Ovary (tissue), 9 donors: Measurements from ENCODE around the gene KRTAP10-5. TPM values are rescaled to one million over a fixed set of nuclear protein-coding genes. Genes with fewer than 3 reads are reported as not detected.
"Not testable (repeated sequence)": the region's sequence is repeated elsewhere in the genome, so short reads cannot be mapped to it uniquely, and the experiment has no call there.

Source experiments
- DNase-seq, 5 donors: peaks; one replicate each; pipeline ENCODE4 v3.0.0-alpha.2; 2019 to 2020
- H3K27ac ChIP-seq, 2 donors: fragments of 200-600 bp; one replicate each; pipeline versions ENCODE4 v1.5.1 to v1.8.0; 2019 to 2022
- H3K27me3 ChIP-seq: fragments of 200-600 bp; one replicate; pipeline ENCODE4 v1.8.0; 2022
- H3K36me3 ChIP-seq: fragments of 200-600 bp; sonication (generic); one replicate; pipeline ENCODE4 v1.5.1; 2019
- H3K4me1 ChIP-seq: one replicate; pipeline ENCODE4 v1.8.1; 2013; ENCODE audit warnings: mild to moderate bottlenecking, moderate library complexity; ENCODE audit not compliant: insufficient read depth
- H3K4me3 ChIP-seq: fragments of 200-600 bp; sonication (generic); one replicate; pipeline ENCODE4 v1.5.1; 2017
- H3K9me3 ChIP-seq, 2 donors: fragments of 200-600 bp in 1 of 2; sonication (generic) in 1 of 2; one replicate each; pipeline versions ENCODE4 v1.5.1 to v1.8.1; 2013 to 2019; ENCODE audit warnings: mild to moderate bottlenecking in 1 of 2, moderate library complexity in 1 of 2
- EP300 ChIP-seq: sonication (generic); formaldehyde crosslinking; IDR thresholded peaks from one replicate; pipeline ENCODE4 v1.6.1; 2017; ENCODE audit warnings: antibody characterized with exemption
- POLR2A ChIP-seq: fragments of 450-650 bp; IDR thresholded peaks from one replicate; pipeline ENCODE4 v1.6.1; 2017; ENCODE audit warnings: antibody characterized with exemption, mild to moderate bottlenecking, moderate library complexity
- WGBS, 3 donors: extraction: QIAGEN DNeasy Blood & Tissue Kit in 1 of 3; methylation state at CpG; one replicate each; pipeline versions ENCODE4 v1.1.5 to v1.1.7; 2013 to 2017; 5-methylcytosine and 5-hydroxymethylcytosine counted together
- intact Hi-C, 4 donors: fragments of 100-400 bp; cut with DNase I; formaldehyde crosslinking; loops; one replicate each; pipeline versions ENCODE4 v1.11.0 to v1.15.1; 2022 to 2023
- polyA plus RNA-seq, 2 donors: library from polyadenylated mRNA; stranded (reverse); fragments of 200-250 nt in 1 of 2; fragments of 350-450 nt in 1 of 2; fragmentation: Illumina TruSeq in 1 of 2; extraction: RNeasy Lipid Tissue Mini Kit (QIAGEN cat#74804) in 1 of 2; gene quantifications; one replicate each; pipeline ENCODE4 v1.2.3, GENCODE V29; 2013 to 2014
- total RNA-seq, 7 donors: library from RNA; depleted of rRNA in 2 of 7; stranded (reverse); fragments of >200 nt in 2 of 7; fragmentation: NEBNext Ultra II Directional in 3 of 7; extraction: Animal tissue kit (Norgen Biotek cat#: 25700) in 3 of 7; gene quantifications; one replicate each; pipeline versions ENCODE4 v1.1.0 to v1.2.4, GENCODE V29; 2016 to 2023
- TF ChIP-seq, protein P1 (sequence below), 3 donors: fragments of 450-650 bp in 2 of 3; fragments of 200-600 bp in 1 of 3; IDR thresholded peaks; one replicate each; pipeline versions ENCODE4 v1.5.1 to v1.8.0; 2016 to 2022; ENCODE audit warnings: antibody characterized with exemption in 3 of 3, mild to moderate bottlenecking in 1 of 3
- donor health status: DM: no; HTN: no; CAD: no; lungs with moderate emphysema.
- donor health status: DM: no; HTN: no; CAD: no.
- donor health status: Bipolar disorder and iron deficiency.
- donor health status: DM: yes; HTN: yes; CAD: no.
- donor health status: DM: no; HTN: no; CAD: no.
- donor health status: DM: yes; HTN: yes; CAD: no.

Gene KRTAP10-5
- total and polyA plus RNA-seq, 9 donors, result not detected

DNA sequence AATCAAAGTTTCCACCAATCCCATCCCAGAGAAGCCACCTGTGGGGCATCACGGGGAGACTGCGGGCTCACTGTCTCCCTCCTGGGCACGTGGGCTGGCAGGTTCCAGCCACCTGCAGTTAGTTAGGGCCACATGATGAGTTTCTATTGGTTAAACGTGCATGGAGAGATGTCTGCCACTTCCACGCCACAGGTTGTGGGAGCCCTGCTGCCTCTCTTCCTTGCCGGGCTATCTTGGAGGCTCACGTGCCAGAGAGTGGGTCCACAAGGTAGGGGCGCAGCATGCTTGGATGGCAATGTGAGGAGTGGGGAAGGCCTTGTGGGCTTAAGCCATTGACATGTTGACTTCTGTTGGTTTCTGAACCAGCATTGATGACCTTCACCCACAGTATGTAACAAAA, 23.5 kb upstream of the KRTAP10-5 start:
- 84 to 86% (median 85%) methylated on average over 8 of the region's 8 CpGs for WGBS, 3 donors
- H3K4me3 ChIP-seq, result no peak overlapping the region
- H3K36me3 ChIP-seq, result no peaks in the 10 kb centered on the region
- TF ChIP-seq POLR2A (no peak), EP300 (no peak)
- TF ChIP-seq, protein P1, sequence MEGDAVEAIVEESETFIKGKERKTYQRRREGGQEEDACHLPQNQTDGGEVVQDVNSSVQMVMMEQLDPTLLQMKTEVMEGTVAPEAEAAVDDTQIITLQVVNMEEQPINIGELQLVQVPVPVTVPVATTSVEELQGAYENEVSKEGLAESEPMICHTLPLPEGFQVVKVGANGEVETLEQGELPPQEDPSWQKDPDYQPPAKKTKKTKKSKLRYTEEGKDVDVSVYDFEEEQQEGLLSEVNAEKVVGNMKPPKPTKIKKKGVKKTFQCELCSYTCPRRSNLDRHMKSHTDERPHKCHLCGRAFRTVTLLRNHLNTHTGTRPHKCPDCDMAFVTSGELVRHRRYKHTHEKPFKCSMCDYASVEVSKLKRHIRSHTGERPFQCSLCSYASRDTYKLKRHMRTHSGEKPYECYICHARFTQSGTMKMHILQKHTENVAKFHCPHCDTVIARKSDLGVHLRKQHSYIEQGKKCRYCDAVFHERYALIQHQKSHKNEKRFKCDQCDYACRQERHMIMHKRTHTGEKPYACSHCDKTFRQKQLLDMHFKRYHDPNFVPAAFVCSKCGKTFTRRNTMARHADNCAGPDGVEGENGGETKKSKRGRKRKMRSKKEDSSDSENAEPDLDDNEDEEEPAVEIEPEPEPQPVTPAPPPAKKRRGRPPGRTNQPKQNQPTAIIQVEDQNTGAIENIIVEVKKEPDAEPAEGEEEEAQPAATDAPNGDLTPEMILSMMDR (IDR thresholded peaks at IDR 0.05), result no peak
- no peak overlapping the region for H3K27ac ChIP-seq
- intact Hi-C loops, result no loop called here
- no peaks in the 10 kb centered on the region for H3K27me3 ChIP-seq
- DNase-seq, result no peak
- H3K4me1 ChIP-seq, result no peaks in the 10 kb centered on the region
- no peaks in the 10 kb centered on the region for H3K9me3 ChIP-seq

DNA sequence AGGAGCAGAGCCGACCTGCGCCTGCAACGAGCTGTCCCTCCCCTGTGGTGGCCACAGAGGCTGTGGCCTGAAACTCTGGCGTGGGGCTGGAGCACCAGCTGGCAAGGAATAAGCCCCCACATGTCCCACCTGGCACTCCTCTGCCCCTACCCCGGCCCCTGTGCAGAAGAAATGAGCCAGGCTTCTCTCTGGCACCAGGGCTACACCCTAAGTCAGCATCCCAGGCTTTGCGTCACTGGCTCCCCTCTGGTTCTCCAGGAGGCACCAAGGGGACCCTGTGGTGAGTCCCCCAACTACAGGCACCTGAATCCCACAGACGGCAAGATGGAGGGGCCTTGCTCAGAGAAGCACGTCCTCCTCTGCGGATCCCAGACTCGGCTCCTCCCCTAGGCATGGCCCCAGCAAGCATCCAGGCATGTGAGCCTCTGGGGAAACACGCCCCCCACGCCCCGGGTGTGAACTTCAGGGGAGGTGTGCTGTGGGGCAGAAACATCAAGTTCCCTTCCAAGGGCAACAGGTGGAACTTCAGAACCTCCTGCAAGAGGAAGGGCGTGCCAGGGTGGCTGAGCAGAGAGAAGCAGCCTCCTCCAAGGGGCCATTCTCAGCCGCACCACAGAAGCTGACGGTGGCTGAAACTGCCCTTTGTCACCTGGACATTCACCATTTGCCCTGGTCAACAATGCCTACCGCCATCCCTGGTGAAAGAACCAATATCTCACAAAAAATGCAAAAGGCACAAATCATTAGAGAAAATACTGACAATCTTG, 22.9 kb upstream of the KRTAP10-5 start:
- WGBS, 3 donors, result 51 to 57% (median 53%) methylated on average over 17 of the region's 17 CpGs
- Histone ChIP-seq H3K27me3 (no peaks in the 10 kb centered on the region), H3K9me3 (no peaks in the 10 kb centered on the region), H3K4me1 (no peaks in the 10 kb centered on the region), H3K4me3 (no peak overlapping the region), H3K36me3 (no peaks in the 10 kb centered on the region), H3K27ac (no peak overlapping the region)
- TF ChIP-seq POLR2A (no peak), EP300 (no peak)
- TF ChIP-seq, protein P1 (IDR thresholded peaks at IDR 0.05), result no peak
- DNase-seq, result no peak
- intact Hi-C loops, result no loop called here

DNA sequence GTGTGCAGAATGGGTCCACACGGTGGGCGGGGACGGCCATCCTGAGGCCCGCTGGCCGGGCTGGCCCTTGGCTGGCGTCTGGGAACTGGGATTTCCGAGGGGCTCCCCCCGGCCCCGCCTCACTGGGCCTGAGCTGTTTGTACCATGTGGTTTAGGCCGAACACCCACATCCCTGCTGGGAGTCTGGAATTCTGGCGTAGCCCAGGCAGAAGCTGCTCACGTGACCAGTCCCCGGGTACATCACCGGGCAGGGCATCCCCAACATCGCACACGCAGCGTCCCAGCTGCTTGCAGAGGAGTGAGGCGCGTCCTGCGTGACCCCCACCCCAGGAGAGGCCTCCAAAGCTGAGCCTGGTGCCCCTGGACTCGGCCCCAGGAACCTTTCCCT, 22.1 kb upstream of the KRTAP10-5 start:
- Histone ChIP-seq H3K36me3 (no peaks in the 10 kb centered on the region), H3K4me3 (no peak overlapping the region), H3K9me3 (no peaks in the 10 kb centered on the region), H3K4me1 (no peaks in the 10 kb centered on the region), H3K27ac (no peak overlapping the region), H3K27me3 (no peaks in the 10 kb centered on the region)
- TF ChIP-seq POLR2A (no peak), EP300 (no peak)
- intact Hi-C loops, result no loop called here
- 66 to 75% (median 67%) methylated on average over 9 to 20 of the region's 21 CpGs for WGBS, 3 donors
- no peak for DNase-seq

DNA sequence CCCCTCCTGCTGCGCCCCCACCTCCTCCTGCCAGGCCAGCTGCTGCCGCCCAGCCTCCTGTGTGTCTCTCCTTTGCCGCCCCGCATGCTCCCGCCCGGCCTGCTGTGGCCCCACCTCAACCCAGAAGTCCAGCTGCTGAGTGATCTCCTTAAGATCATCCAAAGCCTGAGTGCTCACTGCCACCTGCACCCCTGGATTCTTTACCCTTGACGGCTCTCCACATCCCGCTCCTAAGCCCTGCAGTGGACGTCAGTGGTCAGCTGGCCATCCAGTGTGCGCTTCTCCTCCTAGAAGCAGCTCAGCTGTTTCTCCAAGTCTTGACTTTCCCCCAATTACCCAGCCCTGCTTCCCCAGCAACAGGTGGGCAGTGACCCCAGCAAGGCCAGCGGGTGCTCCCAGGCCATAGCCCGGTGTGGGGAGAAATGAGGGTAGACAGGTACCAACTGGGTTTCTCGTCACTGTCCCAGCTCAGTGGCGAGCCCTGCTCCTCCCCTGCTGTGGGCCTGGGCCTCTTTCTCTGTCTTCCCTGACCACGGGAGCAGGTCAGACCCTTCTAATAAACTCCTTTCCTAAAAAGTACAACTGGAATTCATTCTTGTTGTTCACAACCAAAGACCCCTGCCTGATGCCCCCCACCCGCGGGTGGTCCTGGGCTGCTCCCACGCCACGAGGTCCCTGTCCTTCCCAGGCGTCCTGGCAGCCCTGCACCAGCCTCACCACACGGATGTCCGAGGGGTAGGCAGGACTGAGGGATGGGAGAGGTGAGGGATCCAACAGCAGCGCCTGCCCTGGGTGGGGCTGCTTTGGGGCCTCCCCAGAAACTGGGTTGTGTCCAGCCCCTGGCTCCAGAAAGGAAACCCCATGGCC, 21.4 kb upstream of the KRTAP10-5 start:
- intact Hi-C loops, result no loop called here
- TF ChIP-seq, protein P1 (IDR thresholded peaks at IDR 0.05), result no peak
- TF ChIP-seq EP300 (no peak), POLR2A (no peak)
- no peaks in the 10 kb centered on the region for H3K4me1 ChIP-seq
- no peaks in the 10 kb centered on the region for H3K27me3 ChIP-seq
- H3K36me3 ChIP-seq, result no peaks in the 10 kb centered on the region
- H3K9me3 ChIP-seq, result no peaks in the 10 kb centered on the region
- WGBS, 3 donors, result 60 to 71% (median 60%) methylated on average over 23 of the region's 23 CpGs
- no peak overlapping the region for H3K4me3 ChIP-seq
- DNase-seq, result no peak
- no peak overlapping the region for H3K27ac ChIP-seq

DNA sequence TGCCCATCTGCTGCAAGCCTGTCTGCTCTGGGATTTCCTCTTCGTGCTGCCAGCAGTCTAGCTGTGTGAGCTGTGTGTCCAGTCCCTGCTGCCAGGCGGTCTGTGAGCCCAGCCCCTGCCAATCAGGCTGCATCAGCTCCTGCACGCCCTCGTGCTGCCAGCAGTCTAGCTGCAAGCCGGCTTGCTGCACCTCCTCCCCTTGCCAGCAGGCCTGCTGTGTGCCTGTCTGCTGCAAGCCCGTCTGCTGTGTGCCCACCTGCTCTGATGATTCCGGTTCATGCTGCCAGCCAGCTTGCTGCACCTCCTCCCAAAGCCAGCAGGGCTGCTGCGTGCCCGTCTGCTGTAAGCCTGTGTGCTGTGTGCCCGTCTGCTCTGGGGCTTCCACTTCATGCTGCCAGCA, 20.7 kb upstream of the KRTAP10-5 start:
- H3K36me3 ChIP-seq, H3K4me1 ChIP-seq, H3K27ac ChIP-seq, DNase-seq, H3K27me3 ChIP-seq, intact Hi-C loops, H3K9me3 ChIP-seq, H3K4me3 ChIP-seq: not testable (repeated sequence)
- WGBS, 3 donors, result 63 to 75% (median 71%) methylated on average over 8 to 10 of the region's 10 CpGs

DNA sequence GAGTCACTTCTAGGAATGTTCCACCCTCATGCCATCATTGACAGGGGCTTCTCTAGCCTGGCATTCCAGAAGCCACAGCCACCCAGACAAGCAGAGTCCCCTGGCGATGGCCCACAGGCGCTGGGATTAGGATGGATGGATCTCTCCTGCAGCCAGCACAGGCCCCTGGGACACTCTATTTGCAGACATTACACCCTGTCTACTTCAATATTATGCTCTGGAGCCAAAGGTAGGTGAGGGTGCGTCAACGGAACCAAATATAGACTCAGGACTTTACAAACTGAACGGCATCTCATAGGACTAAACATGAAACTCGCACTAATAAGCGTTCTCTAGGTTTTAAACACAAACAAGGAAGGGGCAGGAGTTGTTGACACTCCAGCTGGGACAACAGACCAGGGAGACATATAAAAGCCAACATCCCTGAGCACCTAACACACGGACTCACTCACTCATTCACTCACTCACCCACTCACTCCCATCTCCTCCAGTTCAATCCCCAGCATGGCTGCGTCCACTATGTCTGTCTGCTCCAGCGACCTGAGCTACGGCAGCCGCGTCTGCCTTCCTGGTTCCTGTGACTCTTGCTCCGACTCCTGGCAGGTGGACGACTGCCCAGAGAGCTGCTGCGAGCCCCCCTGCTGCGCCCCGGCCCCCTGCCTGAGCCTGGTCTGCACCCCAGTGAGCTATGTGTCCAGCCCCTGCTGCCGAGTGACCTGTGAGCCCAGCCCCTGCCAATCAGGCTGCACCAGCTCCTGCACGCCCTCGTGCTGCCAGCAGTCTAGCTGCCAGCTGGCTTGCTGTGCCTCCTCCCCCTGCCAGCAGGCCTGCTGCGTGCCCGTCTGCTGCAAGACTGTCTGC, 19.9 kb upstream of the KRTAP10-5 start, which contains the start of gene KRTAP10-7:
Gene KRTAP10-7, plus strand, starts transcription at position 480 of the 861 bp plus-strand sequence. Its CDS starts 25 bp downstream, at position 505.
- 60 to 72% (median 64%) methylated on average over 23 of the region's 23 CpGs for WGBS, 3 donors
- H3K4me1 ChIP-seq, H3K27me3 ChIP-seq: not testable (repeated sequence)

More for the DNA sequence above, 19.9 kb upstream of the KRTAP10-5 start, which contains the start of gene KRTAP10-7:
- H3K4me3 ChIP-seq, H3K9me3 ChIP-seq, H3K36me3 ChIP-seq, H3K27ac ChIP-seq, intact Hi-C loops, DNase-seq: not testable (repeated sequence)
